VCaP (cell line): ENCODE results near the gene PDLIM7.
A peak's percentile ranks its signal among the peaks of the same experiment; 100 is the strongest.
"Not testable (repeated sequence)": the region's sequence is repeated elsewhere in the genome, so short reads cannot be mapped to it uniquely, and the experiment has no call there.

Source experiments
- H3K27ac ChIP-seq: fragments of 450-650 bp; 2 replicates; pipeline ENCODE4 v1.5.1; 2017
- TF ChIP-seq, protein P1 (sequence below): fragments of 450-650 bp; conservative IDR thresholded peaks from 2 replicates; pipeline ENCODE4 v1.5.1; 2017; ENCODE audit warnings: mild to moderate bottlenecking, moderate library complexity

PDLIM7 gene

GRCh38 chr5:177538876-177539275, 41.5 kb upstream of the PDLIM7 start:
- peak overlapping the region; percentile 75 for H3K27ac ChIP-seq
- TF ChIP-seq, protein P1, sequence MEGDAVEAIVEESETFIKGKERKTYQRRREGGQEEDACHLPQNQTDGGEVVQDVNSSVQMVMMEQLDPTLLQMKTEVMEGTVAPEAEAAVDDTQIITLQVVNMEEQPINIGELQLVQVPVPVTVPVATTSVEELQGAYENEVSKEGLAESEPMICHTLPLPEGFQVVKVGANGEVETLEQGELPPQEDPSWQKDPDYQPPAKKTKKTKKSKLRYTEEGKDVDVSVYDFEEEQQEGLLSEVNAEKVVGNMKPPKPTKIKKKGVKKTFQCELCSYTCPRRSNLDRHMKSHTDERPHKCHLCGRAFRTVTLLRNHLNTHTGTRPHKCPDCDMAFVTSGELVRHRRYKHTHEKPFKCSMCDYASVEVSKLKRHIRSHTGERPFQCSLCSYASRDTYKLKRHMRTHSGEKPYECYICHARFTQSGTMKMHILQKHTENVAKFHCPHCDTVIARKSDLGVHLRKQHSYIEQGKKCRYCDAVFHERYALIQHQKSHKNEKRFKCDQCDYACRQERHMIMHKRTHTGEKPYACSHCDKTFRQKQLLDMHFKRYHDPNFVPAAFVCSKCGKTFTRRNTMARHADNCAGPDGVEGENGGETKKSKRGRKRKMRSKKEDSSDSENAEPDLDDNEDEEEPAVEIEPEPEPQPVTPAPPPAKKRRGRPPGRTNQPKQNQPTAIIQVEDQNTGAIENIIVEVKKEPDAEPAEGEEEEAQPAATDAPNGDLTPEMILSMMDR = no peak

GRCh38 chr5:177537389-177538361, 40.3 kb upstream of the PDLIM7 start:
- H3K27ac ChIP-seq = peak overlapping the region; percentile 75
- TF ChIP-seq, protein P1 = no peak

- H3K27ac ChIP-seq = peak overlapping the region; percentile 75
Observed at GRCh38 chr5:177536386-177536785, 39.0 kb upstream of the PDLIM7 start.

DNA sequence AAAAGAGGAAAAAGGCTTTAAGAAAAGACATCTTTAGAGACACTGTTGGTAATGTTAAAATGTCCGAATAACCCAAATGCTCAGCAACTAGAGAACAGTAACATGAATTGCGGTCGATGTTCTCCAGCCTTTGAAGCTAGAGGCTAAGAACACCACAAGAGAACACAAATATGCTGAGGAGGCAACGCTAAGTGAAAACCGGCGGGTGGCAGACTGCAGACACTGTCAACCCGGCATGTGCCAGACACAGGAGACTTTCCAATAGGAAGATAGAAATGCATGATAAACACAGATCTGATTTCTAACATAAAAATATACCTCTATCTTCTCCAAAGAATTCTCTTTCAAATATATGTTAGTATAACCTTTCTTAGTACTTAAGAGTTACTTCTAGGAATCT, 37.7 kb upstream of the PDLIM7 start:
- TF ChIP-seq, protein P1 = no peak
- no peak overlapping the region for H3K27ac ChIP-seq

More at GRCh38 chr5:177536386-177536785, 39.0 kb upstream of the PDLIM7 start:
- TF ChIP-seq, protein P1 = no peak

DNA sequence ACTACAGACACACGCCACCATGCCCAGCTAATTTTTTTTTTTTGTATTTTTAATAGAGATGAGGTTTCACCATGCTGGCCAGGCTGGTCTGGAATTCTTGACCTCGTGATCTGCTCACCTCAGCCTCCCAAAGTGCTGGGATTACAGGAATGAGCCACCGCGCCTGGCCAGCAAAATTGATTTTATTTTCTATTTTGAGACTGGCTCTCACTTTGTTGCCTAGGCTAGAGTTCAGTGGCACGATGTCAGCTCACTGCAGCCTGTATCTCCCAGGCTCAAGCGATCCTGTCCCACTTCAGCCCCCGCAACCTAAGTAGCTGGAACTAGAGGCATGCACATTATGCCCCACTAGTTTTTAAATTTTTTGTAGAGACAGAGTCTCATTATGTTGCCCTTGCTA, 37.0 kb upstream of the PDLIM7 start:
- H3K27ac ChIP-seq = not testable (repeated sequence)

- TF ChIP-seq, protein P1 = no peak
- H3K27ac ChIP-seq = no peak overlapping the region; the same call in 1 of the 2 replicates
Observed at GRCh38 chr5:177531209-177531940, 34.0 kb upstream of the PDLIM7 start.

GRCh38 chr5:177530638-177531037, 33.2 kb upstream of the PDLIM7 start:
- no peak overlapping the region for H3K27ac ChIP-seq
- TF ChIP-seq, protein P1 = no peak
